HG02981 (cell line): ENCODE data around the gene GJA3.

ENCODE experiments used
- ATAC-seq: cut with Tn5 transposase; IDR thresholded peaks from one replicate; pipeline ENCODE4 v1.9.1; 2021; ENCODE audit warnings: mild to moderate bottlenecking, moderate library complexity; ENCODE audit not compliant: unreplicated experiment

The GJA3 gene

GRCh38 chr13:20130012-20130411 lies 30.8 kb downstream of the GJA3 start:
- ATAC-seq: no peak

- ATAC-seq: no peak
These were observed 31.8 kb downstream of the GJA3 start for GRCh38 chr13:20129076-20129475.

DNA sequence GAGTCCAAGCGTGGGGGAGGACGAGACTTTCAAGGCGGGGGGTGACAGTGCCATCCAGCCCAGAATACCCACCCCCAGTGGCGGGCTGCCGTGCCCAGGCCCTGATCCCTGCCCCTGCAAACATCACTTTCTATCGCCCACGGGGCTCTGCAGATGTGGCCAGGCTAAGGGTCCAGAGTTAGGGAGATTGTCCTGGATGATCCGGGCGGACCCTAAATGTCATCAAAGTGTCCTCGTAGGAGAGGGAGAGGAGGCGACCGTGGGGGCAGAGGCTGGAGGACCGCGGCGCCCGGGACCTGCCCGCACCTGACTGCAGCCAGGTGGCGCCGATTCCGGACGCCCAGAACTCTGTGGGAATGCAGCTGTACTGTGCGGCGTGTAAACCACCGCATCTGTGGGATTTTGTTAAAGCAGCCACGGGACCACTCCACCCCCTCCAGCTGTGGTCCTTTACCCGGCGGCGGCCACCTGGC lies 32.4 kb downstream of the GJA3 start:
- peak; percentile 9 for ATAC-seq

- ATAC-seq: peak; percentile 68
These were observed 33.0 kb downstream of the GJA3 start for GRCh38 chr13:20127562-20128458.

DNA sequence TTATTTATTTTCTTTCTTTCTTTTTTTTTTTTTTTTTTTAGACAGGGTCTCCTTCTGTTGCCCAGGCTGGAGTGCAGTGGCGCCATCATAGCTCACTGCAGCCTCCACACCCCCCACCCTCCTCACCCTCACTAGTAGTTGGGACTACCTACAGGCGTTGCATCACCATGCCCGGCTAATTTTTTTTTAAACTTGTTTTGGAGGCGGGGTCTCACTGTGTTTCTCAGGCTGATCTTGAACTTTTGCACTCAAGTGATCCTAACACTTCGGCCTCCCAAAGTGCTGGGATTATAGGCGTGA lies 33.6 kb downstream of the GJA3 start:
- peak; percentile 17 for ATAC-seq

- ATAC-seq: no peak
These were observed 34.2 kb downstream of the GJA3 start for GRCh38 chr13:20126541-20127261.

GRCh38 chr13:20125783-20126165 lies 35.1 kb downstream of the GJA3 start:
- ATAC-seq: no peak

DNA sequence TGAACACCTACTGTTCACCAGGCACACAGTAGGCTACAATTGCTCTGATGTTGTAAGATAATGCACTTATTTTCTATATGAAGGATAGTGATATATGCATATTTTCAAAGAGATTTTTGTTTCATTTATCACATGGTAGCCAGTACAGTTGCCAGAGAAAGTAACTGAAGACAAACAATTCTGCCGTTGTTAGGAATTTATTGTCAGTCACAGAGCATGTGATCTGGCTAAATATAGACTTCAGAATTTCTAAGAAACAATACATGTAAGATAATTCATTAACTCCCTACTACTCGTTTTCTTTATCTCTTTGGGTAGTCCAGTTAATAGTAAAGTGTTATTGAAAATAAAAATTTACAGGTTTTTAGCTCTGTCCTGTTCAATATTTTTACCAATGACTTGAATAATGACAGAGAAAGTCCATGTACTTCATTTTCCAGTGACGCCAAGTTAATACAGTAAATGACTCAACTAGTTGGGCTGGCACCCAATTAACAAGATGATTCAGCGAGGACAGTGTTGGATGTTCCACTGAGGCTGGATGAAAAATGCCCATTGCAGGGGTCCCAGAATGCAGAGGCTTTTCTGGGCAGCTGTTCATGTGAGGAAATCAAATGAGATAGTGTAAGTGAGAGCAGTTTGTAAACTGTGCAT lies 35.6 kb downstream of the GJA3 start:
- ATAC-seq: no peak

- no peak for ATAC-seq
These were observed 36.5 kb downstream of the GJA3 start for GRCh38 chr13:20124303-20124702.

GRCh38 chr13:20121159-20121525 lies 39.7 kb downstream of the GJA3 start:
- ATAC-seq: no peak

- no peak for ATAC-seq
These were observed 40.9 kb downstream of the GJA3 start for GRCh38 chr13:20119960-20120359.

GRCh38 chr13:20118268-20119140 lies 42.3 kb downstream of the GJA3 start:
- ATAC-seq: peak; percentile 7

GRCh38 chr13:20116213-20116612 lies 44.6 kb downstream of the GJA3 start:
- no peak for ATAC-seq

DNA sequence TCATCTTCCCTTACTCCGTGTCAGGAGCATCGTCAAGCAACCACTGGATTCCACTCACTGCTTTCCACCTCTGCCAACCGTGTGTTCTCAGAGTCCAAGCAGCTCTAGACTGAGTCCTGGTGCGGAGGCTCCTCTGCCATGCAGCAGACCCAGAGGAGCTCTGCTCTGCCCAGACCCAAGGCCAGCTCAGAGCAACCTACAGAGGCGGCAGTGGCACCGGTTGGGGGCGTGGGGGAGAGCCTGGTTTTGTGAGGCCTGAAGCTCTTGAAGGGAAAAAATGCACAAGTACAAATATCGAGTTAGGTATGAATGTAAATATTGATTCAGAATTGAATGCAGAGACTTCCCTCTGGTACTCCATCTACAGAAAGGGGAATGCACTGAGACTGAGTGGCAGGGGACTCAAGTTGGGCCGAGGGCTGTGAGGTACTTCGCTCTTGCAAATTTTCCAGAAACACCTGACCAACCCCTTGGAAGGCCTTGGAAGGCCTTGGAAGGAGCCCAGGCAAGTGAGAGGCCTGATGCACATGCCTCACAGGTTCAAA lies 46.7 kb downstream of the GJA3 start:
- no peak for ATAC-seq

DNA sequence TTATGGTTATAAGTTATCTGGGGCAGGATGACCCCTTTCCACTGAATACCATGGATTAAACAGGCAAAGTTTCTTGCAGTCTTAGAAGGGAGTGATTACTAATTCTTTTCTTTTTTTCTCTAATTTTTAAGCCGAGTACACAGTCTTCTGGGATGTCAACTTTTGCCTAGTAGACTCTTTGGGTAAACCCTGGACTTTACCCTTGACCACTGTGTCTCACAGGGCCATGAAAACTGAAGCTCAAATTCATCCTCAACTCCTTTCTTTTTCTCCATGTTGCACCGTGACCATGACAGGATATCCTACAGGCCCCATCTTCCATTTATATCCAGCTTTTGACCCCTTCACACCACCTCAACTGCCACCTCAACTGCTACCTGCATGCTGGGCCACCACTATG lies 51.8 kb downstream of the GJA3 start:
- ATAC-seq: no peak

DNA sequence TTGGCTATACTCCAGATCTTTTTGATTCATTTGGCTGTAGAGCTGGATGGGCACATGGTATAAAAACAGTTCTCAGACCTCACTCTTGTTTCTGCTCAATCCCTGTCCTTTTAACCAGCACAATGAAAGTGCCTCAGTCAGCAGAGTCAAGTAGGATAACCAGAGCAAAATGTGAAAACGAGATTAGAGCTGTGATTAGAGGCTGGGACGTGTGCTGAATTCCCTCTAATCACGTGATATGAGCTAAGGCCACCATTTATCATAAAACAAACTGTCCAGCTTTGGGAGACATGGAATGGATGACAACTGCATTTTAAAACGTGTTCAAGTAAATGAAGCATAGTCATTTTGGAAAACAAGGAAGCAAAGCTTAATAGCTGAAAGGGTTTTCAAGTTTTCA lies 54.1 kb downstream of the GJA3 start:
- no peak for ATAC-seq

GRCh38 chr13:20105161-20105689 lies 55.6 kb downstream of the GJA3 start:
- no peak for ATAC-seq

GRCh38 chr13:20102525-20103180 lies 58.2 kb downstream of the GJA3 start:
- no peak for ATAC-seq

DNA sequence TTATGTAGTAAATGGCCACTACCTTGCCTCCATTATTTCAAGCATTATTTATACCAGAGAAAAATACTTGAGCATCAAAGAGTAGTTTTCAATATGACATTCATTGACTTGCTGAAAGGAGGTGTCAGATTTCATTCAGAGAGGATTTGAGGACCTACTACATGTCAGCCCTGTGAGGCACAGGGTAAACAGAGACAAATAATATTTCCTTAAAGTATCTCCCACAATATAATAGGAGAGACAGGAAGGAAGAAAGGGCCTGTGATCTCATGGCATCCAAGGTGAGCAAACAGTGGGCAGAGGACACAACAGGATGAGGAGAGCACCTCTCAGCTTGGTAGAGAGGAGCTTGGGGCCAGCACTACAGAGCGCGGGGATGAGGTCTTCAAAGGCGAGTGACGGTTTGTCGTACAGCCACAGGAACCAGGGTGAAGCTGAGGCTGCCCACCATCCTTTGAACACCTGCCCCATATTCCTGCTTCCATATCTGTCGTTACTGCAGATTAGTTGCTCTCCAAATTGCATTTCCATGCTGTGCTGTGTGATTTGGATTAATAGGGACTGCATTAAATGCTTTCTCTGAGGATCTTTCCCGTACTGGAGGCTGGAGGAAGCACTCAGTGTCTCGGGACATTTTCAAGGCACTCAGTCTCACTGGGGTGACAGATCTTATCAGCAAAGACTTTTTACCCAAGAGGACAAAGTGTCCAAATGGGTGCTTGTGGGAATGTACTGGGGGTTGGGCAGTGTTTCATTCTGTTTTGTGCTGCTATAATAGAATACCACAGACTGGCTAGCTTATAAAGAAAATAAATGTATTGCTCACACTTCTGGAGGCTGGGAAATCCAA lies 59.2 kb downstream of the GJA3 start:
- no peak for ATAC-seq
